GM23338 (cell line): ENCODE results near the gene GLRA2.
"Not testable (repeated sequence)": the region's sequence is repeated elsewhere in the genome, so short reads cannot be mapped to it uniquely, and the experiment has no call there.

Source experiments
- EZH2 ChIP-seq: fragments of 200-600 bp; sonication (generic); IDR thresholded peaks from one replicate; pipeline ENCODE4 v1.8.0; 2017; ENCODE audit warnings: antibody characterized with exemption, mild to moderate bottlenecking, low read depth; ENCODE audit not compliant: unreplicated experiment
- EZH2phosphoT487 ChIP-seq: fragments of 200-600 bp; sonication (generic); IDR thresholded peaks from one replicate; pipeline ENCODE4 v1.8.1; 2018; ENCODE audit warnings: antibody characterized with exemption; ENCODE audit not compliant: unreplicated experiment
- JUNB ChIP-seq: IDR thresholded peaks from one replicate; pipeline ENCODE4 v1.6.1; 2016; ENCODE audit warnings: antibody characterized with exemption; ENCODE audit not compliant: unreplicated experiment
- NANOG ChIP-seq: IDR thresholded peaks from 2 replicates; pipeline ENCODE4 v1.6.1; 2016; ENCODE audit warnings: antibody characterized with exemption, borderline replicate concordance
- POLR2AphosphoS5 ChIP-seq: IDR thresholded peaks from 2 replicates; pipeline ENCODE4 v1.6.1; 2016; ENCODE audit warnings: antibody characterized with exemption, low read depth
- ZNF114 ChIP-seq: fragments of 250-450 bp; sonication (Bioruptor Pico); IDR thresholded peaks from 2 replicates; pipeline ENCODE4 v1.5.0; 2020; ENCODE audit warnings: mild to moderate bottlenecking, moderate library complexity
- TF ChIP-seq, protein P1 (sequence below), 2 experiments: fragments of 200-600 bp in 1 of 2; sonication (generic) in 1 of 2; conservative IDR thresholded peaks; 2 replicates each; pipeline versions ENCODE4 v1.5.1 to v1.6.1; 2016 to 2017; ENCODE audit warnings: antibody characterized with exemption in 2 of 2, low read depth in 2 of 2, mild to moderate bottlenecking in 2 of 2, moderate library complexity in 1 of 2

DNA sequence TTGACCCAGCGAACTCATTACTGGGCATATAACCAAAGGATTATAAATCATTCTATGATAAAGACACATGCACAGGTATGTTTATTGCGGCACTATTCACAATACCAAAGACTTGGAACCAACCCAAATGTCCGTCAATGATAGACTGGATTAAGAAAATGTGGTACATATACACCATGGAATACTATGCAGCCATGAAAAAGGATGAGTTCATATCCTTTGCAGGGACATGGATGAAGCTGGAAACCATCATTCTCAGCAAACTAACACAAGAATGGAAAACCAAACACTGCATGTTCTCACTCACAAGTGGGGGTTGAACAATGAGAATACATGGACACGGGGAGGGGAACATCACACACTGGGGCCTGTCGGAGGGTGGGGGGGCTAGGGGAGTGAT lies 83.1 kb downstream of the GLRA2 start:
- not testable (repeated sequence) for TF ChIP-seq NANOG; EZH2; JUNB; EZH2phosphoT487; ZNF114 (CRISPR knock-in tag); POLR2AphosphoS5
- TF ChIP-seq, protein P1, sequence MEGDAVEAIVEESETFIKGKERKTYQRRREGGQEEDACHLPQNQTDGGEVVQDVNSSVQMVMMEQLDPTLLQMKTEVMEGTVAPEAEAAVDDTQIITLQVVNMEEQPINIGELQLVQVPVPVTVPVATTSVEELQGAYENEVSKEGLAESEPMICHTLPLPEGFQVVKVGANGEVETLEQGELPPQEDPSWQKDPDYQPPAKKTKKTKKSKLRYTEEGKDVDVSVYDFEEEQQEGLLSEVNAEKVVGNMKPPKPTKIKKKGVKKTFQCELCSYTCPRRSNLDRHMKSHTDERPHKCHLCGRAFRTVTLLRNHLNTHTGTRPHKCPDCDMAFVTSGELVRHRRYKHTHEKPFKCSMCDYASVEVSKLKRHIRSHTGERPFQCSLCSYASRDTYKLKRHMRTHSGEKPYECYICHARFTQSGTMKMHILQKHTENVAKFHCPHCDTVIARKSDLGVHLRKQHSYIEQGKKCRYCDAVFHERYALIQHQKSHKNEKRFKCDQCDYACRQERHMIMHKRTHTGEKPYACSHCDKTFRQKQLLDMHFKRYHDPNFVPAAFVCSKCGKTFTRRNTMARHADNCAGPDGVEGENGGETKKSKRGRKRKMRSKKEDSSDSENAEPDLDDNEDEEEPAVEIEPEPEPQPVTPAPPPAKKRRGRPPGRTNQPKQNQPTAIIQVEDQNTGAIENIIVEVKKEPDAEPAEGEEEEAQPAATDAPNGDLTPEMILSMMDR (conservative IDR thresholded peaks at IDR 0.05; ENCODE audit: low read depth in 2 of 2), result not testable (repeated sequence)
